OCI-LY7 (cell line): Measurements from ENCODE around the gene TPM4. TPM values are rescaled to one million over a fixed set of nuclear protein-coding genes. Genes with fewer than 3 reads are reported as not detected.

Experiments used
- BruUV-seq: library from RNA; stranded (reverse); fragments of 400-500 nt; replicated peaks from 2 replicates; lab custom pipeline; 2021; lab: Mats Ljungman, UMichigan
- CTCF ChIA-PET: fragments of 300-600 bp; sonication (Branson Sonifier 250); formaldehyde crosslinking; loops from one replicate; lab custom pipeline; 2022; ENCODE audit warnings: antibody characterized with exemption; ENCODE audit not compliant: unreplicated experiment; lab: Charles Lee
- POLR2A ChIA-PET: fragments of 300-600 bp; sonication (Branson Sonifier 250); formaldehyde crosslinking; loops from one replicate; lab custom pipeline; 2022; ENCODE audit warnings: antibody characterized with exemption; lab: Charles Lee
- DNase-seq: peaks from one replicate; pipeline ENCODE4 v3.0.0-alpha.2; 2015; ENCODE audit warnings: low spot score
- H2AFZ ChIP-seq: fragments of 200-600 bp; sonication (generic), shearing (Covaris generic); 2 replicates; pipeline ENCODE4 v1.6.1; 2014; ENCODE audit warnings: mild to moderate bottlenecking, antibody characterized with exemption, low read length, moderate library complexity
- H3K27ac ChIP-seq: fragments of 200-600 bp; sonication (generic); 2 replicates; pipeline ENCODE4 v1.5.1; 2014; ENCODE audit warnings: mixed run types, low read depth, mild to moderate bottlenecking, moderate library complexity, low read length, inconsistent platforms; ENCODE audit not compliant: poor library complexity, severe bottlenecking
- H3K36me3 ChIP-seq: fragments of 200-600 bp; sonication (generic); 2 replicates; pipeline ENCODE4 v1.6.1; 2014; ENCODE audit warnings: mild to moderate bottlenecking, antibody characterized with exemption, low read length, moderate library complexity, mixed read lengths; ENCODE audit not compliant: insufficient read depth
- H3K4me1 ChIP-seq: fragments of 200-600 bp; sonication (generic); 2 replicates; pipeline ENCODE4 v1.5.1; 2014; ENCODE audit warnings: mild to moderate bottlenecking, low read length; ENCODE audit not compliant: insufficient read depth, poor library complexity, severe bottlenecking
- H3K4me2 ChIP-seq: fragments of 200-600 bp; sonication (generic); 2 replicates; pipeline ENCODE4 v1.6.1; 2014; ENCODE audit warnings: mild to moderate bottlenecking, low read length
- H3K4me3 ChIP-seq: fragments of 200-600 bp; sonication (generic); 2 replicates; pipeline ENCODE4 v1.5.1; 2014; ENCODE audit warnings: mild to moderate bottlenecking, low read depth, low read length; ENCODE audit not compliant: poor library complexity, severe bottlenecking
- H3K79me2 ChIP-seq: fragments of 200-600 bp; sonication (generic); 2 replicates; pipeline ENCODE4 v1.6.1; 2016; ENCODE audit warnings: low read depth, mild to moderate bottlenecking, low read length, moderate library complexity, mixed read lengths; ENCODE audit not compliant: insufficient read depth
- H3K9me2 ChIP-seq: fragments of 200-600 bp; sonication (generic); 2 replicates; pipeline ENCODE4 v1.6.1; 2016; ENCODE audit warnings: mild to moderate bottlenecking, low read length, mixed read lengths; ENCODE audit not compliant: insufficient read depth
- H3K9me3 ChIP-seq: fragments of 200-600 bp; sonication (generic); 2 replicates; pipeline ENCODE4 v1.6.1; 2014; ENCODE audit warnings: mild to moderate bottlenecking, mixed run types, low read length, mixed read lengths
- H4K20me1 ChIP-seq: fragments of 200-600 bp; sonication (generic); 2 replicates; pipeline ENCODE4 v1.6.1; 2014; ENCODE audit warnings: mild to moderate bottlenecking, antibody characterized with exemption, low read length, moderate library complexity, mixed read lengths; ENCODE audit not compliant: insufficient read depth
- EZH2phosphoT487 ChIP-seq: fragments of 200-600 bp; sonication (generic); IDR thresholded peaks from 2 replicates; pipeline ENCODE4 v1.6.1; 2018; ENCODE audit warnings: low read depth, borderline replicate concordance, mild to moderate bottlenecking, mixed run types, antibody characterized with exemption, low read length, moderate library complexity, mixed read lengths
- intact Hi-C: fragments of 100-400 bp; cut with micrococcal nuclease; formaldehyde crosslinking; loops from one replicate; pipeline ENCODE4 v1.10.0; 2022; ENCODE audit not compliant: unreplicated experiment
- total RNA-seq, 2 experiments: library from RNA; depleted of rRNA in 1 of 2; stranded (reverse); fragments of >200 nt in 1 of 2; shearing (Covaris generic) in 1 of 2; gene quantifications; 2 replicates each; pipeline ENCODE4 v1.2.3, GENCODE V29; 2014 to 2022
- TF ChIP-seq, protein P1 (sequence below): fragments of 200-600 bp; sonication (generic); conservative IDR thresholded peaks from 2 replicates; pipeline ENCODE4 v1.5.1; 2014; ENCODE audit warnings: mild to moderate bottlenecking, antibody characterized with exemption, low read length, moderate library complexity, mixed read lengths

The TPM4 gene
- total RNA-seq, 2 experiments from 2014 or later: 98.1 to 111 TPM

GRCh38 chr19:16146112-16146511 is 69.8 kb downstream of the TPM4 start:
- Histone ChIP-seq H3K4me3 (peak overlapping the region; percentile 76), H3K9me2 (no peaks in the 10 kb centered on the region), H3K79me2 (peaks cover 61% of the 10 kb centered on the region), H3K9me3 (no peaks in the 10 kb centered on the region), H2AFZ (no peak overlapping the region), H4K20me1 (no peaks in the 10 kb centered on the region), H3K36me3 (peaks cover 45% of the 10 kb centered on the region), H3K27ac (peak overlapping the region; percentile 81), H3K4me2 (peak overlapping the region; percentile 99), H3K4me1 (peaks cover 85% of the 10 kb centered on the region)
- ChIA-PET CTCF (interaction anchor here (0.6 to 1.3 kb wide), 2 partner anchors 12 to 60 kb away, joined by 3 read pairs; no protein-coding TSS in a partner anchor), POLR2A (interaction anchor here (0.6 to 1.8 kb wide), 5 partner anchors 9 to 1410 kb away, joined by 3 to 6 read pairs (median 4); no protein-coding TSS in a partner anchor)
- DNase-seq: no peak
- TF ChIP-seq EZH2phosphoT487: no peak
- TF ChIP-seq, protein P1, sequence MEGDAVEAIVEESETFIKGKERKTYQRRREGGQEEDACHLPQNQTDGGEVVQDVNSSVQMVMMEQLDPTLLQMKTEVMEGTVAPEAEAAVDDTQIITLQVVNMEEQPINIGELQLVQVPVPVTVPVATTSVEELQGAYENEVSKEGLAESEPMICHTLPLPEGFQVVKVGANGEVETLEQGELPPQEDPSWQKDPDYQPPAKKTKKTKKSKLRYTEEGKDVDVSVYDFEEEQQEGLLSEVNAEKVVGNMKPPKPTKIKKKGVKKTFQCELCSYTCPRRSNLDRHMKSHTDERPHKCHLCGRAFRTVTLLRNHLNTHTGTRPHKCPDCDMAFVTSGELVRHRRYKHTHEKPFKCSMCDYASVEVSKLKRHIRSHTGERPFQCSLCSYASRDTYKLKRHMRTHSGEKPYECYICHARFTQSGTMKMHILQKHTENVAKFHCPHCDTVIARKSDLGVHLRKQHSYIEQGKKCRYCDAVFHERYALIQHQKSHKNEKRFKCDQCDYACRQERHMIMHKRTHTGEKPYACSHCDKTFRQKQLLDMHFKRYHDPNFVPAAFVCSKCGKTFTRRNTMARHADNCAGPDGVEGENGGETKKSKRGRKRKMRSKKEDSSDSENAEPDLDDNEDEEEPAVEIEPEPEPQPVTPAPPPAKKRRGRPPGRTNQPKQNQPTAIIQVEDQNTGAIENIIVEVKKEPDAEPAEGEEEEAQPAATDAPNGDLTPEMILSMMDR: no peak
- BruUV-seq: no TSS peak
- intact Hi-C loops: loop anchor here (5.0 kb wide), 1 partner anchor 301 kb away; no protein-coding TSS in a partner anchor

- peak overlapping the region; percentile 90 for H3K27ac ChIP-seq
- no TSS peak for BruUV-seq
- H3K36me3 ChIP-seq: peaks cover 67% of the 10 kb centered on the region
- no peaks in the 10 kb centered on the region for H4K20me1 ChIP-seq
- TF ChIP-seq EZH2phosphoT487: no peak
- TF ChIP-seq, protein P1: no peak
- no peak overlapping the region for H2AFZ ChIP-seq
- intact Hi-C loops: loop anchor here (5.0 kb wide), 1 partner anchor 299 kb away; no protein-coding TSS in a partner anchor
- ChIA-PET CTCF (interaction anchor here (0.5 to 1.3 kb wide), 3 partner anchors 30 to 1654 kb away, joined by 4 to 7 read pairs (median 6); no protein-coding TSS in a partner anchor), POLR2A (interaction anchor here (0.7 to 0.9 kb wide), 2 partner anchors 49 to 64 kb away, joined by 3 to 5 read pairs; partner anchors contain the start of gene AP1M1)
- H3K9me2 ChIP-seq: no peaks in the 10 kb centered on the region
- peak overlapping the region; percentile 48 for H3K4me3 ChIP-seq
- H3K79me2 ChIP-seq: peaks cover 60% of the 10 kb centered on the region
- no peak for DNase-seq
- H3K4me1 ChIP-seq: peaks cover 71% of the 10 kb centered on the region
- H3K4me2 ChIP-seq: peak overlapping the region; percentile 68
- H3K9me3 ChIP-seq: no peaks in the 10 kb centered on the region
These were observed 72.3 kb downstream of the TPM4 start for GRCh38 chr19:16148443-16149229.

Other genes starting within 250 kb of the TPM4 start
- not detected in 2 replicates for gene CYP4F2, start 178.4 kb upstream of the TPM4 start, total RNA-seq (2014; rRNA removed; shearing (Covaris generic))
- gene CYP4F2, start 178.4 kb upstream of the TPM4 start, total RNA-seq (2022): not detected in 2 replicates
- gene CYP4F11, start 142.0 kb upstream of the TPM4 start, total RNA-seq (2014; rRNA removed; shearing (Covaris generic)): 0.18 and 0.22 TPM in 2 replicates
- gene CYP4F11, start 142.0 kb upstream of the TPM4 start, total RNA-seq (2022): 0.25 TPM in 1 of 2 replicates, not detected in the other
- gene OR10H4, start 127.5 kb upstream of the TPM4 start, total RNA-seq (2014; rRNA removed; shearing (Covaris generic)): not detected in 2 replicates
- not detected in 2 replicates for gene OR10H4, start 127.5 kb upstream of the TPM4 start, total RNA-seq (2022)
- 64.9 and 69.1 TPM in 2 replicates for gene RAB8A, start 35.4 kb downstream of the TPM4 start, total RNA-seq (2014; rRNA removed; shearing (Covaris generic))
- gene RAB8A, start 35.4 kb downstream of the TPM4 start, total RNA-seq (2022): 124 and 138 TPM in 2 replicates
- 52.4 and 57.6 TPM in 2 replicates for gene HSH2D, start 67.2 kb downstream of the TPM4 start, total RNA-seq (2014; rRNA removed; shearing (Covaris generic))
- 70.4 and 79.0 TPM in 2 replicates for gene HSH2D, start 67.2 kb downstream of the TPM4 start, total RNA-seq (2022)
- 5.4 TPM in 1 of 2 replicates, not detected in the other for gene CIB3, start 97.0 kb downstream of the TPM4 start, total RNA-seq (2014; rRNA removed; shearing (Covaris generic))
- not detected in 2 replicates for gene CIB3, start 97.0 kb downstream of the TPM4 start, total RNA-seq (2022)
- 71.0 and 104 TPM in 2 replicates for gene FAM32A, start 108.9 kb downstream of the TPM4 start, total RNA-seq (2014; rRNA removed; shearing (Covaris generic))
- gene FAM32A, start 108.9 kb downstream of the TPM4 start, total RNA-seq (2022): 64.5 and 65.7 TPM in 2 replicates
- gene AP1M1, start 121.4 kb downstream of the TPM4 start, total RNA-seq (2014; rRNA removed; shearing (Covaris generic)): 68.4 and 92.9 TPM in 2 replicates
- gene AP1M1, start 121.4 kb downstream of the TPM4 start, total RNA-seq (2022): 94.6 and 104 TPM in 2 replicates
- gene KLF2, start 248.3 kb downstream of the TPM4 start, total RNA-seq (2014; rRNA removed; shearing (Covaris generic)): 4.5 and 8.6 TPM in 2 replicates
- gene KLF2, start 248.3 kb downstream of the TPM4 start, total RNA-seq (2022): 6.2 and 8.2 TPM in 2 replicates